AG04449 (cell line): ENCODE results near the gene ZDHHC1.

Experiments used
- CTCF ChIA-PET: fragments of 350-600 bp; formaldehyde crosslinking; extraction: SDS; loops from one replicate; lab custom pipeline; 2021; ENCODE audit warnings: antibody characterized with exemption; lab: Yijun Ruan, JAX
- POLR2A ChIA-PET: fragments of 400-600, 350-600 bp; formaldehyde crosslinking; extraction: SDS; loops from one replicate; lab custom pipeline; 2020; ENCODE audit warnings: antibody characterized with exemption, inconsistent platforms; lab: Yijun Ruan, JAX
- DNase-seq: peaks from one replicate; pipeline ENCODE4 v3.0.0-alpha.2; 2010; ENCODE audit warnings: low read depth, low spot score
- H3K4me3 ChIP-seq: 2 replicates; pipeline ENCODE4 v1.5.1; 2011; ENCODE audit warnings: low read depth, mild to moderate bottlenecking, control low read depth, low read length
- TF ChIP-seq, protein P1 (sequence below): IDR thresholded peaks from one replicate; pipeline ENCODE4 v1.5.1; 2011; ENCODE audit warnings: mild to moderate bottlenecking, moderate library complexity, low read length, control low read depth, inconsistent platforms; ENCODE audit not compliant: insufficient read depth; ENCODE audit errors: missing control alignments

ZDHHC1 gene

DNA sequence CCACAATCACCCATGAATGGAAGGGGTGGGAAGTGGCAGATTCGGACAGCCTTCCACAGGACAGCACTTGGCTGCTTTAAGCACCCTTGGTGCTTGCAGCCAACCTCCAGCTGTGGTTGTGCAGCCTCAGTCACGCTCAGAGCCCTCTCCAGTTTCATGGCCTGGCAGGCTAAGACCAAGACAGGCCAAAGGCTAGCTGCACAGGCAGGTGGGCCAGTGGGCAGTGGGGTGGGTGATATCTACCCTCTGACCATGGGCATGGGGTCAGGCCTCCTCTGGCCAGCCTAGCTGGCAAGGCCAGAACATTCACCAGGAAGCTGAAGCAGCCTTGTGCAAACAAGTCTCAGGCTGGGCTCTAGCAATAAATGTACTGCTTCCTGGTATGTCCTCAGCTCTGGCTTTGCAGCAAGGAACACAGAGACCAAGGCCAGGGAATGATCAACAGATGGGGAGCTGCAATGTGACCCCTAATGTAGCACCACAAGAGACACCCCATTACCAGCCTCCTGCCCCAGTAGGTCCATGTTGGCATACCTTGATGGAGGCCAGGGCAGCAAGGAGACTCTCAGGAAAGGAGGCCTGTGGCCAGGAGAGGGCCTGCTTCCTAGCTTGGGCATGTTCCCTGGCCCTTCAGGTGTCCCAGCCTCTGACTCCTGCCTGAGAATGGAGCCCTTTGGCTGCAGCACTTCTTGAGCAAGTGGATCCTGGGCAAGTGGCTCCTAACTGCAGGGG lies 35.6 kb upstream of the ZDHHC1 start:
- DNase-seq = no peak
- TF ChIP-seq, protein P1, sequence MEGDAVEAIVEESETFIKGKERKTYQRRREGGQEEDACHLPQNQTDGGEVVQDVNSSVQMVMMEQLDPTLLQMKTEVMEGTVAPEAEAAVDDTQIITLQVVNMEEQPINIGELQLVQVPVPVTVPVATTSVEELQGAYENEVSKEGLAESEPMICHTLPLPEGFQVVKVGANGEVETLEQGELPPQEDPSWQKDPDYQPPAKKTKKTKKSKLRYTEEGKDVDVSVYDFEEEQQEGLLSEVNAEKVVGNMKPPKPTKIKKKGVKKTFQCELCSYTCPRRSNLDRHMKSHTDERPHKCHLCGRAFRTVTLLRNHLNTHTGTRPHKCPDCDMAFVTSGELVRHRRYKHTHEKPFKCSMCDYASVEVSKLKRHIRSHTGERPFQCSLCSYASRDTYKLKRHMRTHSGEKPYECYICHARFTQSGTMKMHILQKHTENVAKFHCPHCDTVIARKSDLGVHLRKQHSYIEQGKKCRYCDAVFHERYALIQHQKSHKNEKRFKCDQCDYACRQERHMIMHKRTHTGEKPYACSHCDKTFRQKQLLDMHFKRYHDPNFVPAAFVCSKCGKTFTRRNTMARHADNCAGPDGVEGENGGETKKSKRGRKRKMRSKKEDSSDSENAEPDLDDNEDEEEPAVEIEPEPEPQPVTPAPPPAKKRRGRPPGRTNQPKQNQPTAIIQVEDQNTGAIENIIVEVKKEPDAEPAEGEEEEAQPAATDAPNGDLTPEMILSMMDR = no peak
- H3K4me3 ChIP-seq = no peak overlapping the region
- POLR2A ChIA-PET = no interaction called here
- CTCF ChIA-PET = interaction anchor here (0.8 to 5.0 kb wide), 9 partner anchors 10 to 191 kb away, joined by 3 to 29 read pairs (median 4); partner anchors contain the start of gene ZDHHC1

DNA sequence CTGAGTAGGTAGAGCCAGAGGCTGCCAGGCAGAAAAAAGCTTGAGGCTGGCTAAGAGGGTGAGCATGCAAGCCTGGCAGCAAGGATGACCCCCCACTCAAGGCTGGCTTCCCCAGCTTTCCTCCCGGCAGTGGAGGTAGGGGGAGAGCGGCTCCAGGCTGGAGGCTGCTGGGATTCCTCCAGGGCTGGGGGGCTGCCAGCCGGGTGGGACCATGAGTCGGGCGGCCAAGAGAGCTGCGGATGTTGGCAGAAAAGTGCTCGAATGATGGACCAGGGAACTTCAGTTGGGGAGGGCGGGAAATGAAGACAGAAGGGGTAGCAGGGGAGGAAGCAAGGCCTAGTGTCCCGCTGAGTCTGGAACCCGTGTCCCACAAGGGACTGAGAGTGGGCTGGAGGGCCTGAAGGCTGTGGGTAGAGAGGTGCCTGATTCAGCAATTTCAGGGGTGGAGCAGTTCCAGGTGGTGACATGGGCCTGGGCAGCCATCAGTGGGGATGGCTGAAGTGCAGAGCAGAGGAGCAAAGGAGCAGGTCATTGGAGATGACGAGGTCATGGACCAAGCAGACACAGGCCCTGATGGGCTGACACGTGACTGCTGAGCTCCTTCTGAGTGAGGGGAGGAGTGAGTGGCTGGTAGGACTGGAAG lies 34.9 kb upstream of the ZDHHC1 start:
- TF ChIP-seq, protein P1 = no peak
- H3K4me3 ChIP-seq = no peak overlapping the region
- DNase-seq = no peak
- CTCF ChIA-PET = interaction anchor here (0.8 to 2.0 kb wide), 9 partner anchors 12 to 35 kb away, joined by 3 to 11 read pairs (median 4); partner anchors contain the start of genes ATP6V0D1 and ZDHHC1
- POLR2A ChIA-PET = no interaction called here

DNA sequence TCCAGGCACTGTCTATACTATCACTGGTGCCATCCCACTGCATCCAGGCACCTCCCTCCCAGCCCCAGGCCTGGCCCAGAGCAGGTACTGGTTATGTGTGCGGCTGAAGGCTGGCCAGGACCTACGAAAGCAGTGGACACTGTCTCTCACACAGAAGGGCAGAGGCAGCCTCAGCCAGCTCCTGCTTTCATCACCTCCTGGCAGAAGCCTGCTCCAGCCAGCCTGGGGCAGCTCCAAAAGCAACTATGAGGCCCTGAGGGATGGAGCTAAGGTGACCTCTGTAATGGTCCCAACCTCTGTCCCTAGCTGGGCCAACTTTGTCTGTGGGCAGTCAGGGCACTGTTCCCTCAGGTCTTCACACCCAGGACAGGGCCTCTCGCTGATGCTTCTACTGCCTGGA lies 33.5 kb upstream of the ZDHHC1 start:
- CTCF ChIA-PET = interaction anchor here (1.0 to 1.5 kb wide), 6 partner anchors 14 to 289 kb away, joined by 3 to 11 read pairs (median 4); partner anchors contain the start of gene ATP6V0D1
- POLR2A ChIA-PET = no interaction called here

DNA sequence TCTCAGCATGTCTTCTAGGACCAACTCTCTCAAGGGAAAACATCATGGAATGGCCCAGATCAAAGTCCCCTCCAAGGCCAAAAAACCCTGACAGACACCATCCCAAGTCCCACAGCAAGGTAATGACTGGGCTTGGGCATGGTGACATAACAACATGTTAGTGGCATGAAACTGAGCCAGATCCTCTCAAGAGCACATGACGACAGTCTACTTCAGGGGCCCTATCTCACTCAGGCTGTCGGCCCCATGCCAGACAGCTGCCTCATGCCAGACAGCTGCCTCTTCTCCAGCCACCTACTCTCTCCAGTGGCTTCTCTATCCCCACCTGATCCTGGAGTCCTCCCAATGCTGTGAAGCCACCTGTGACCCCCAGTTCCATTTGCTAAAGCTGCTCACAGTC lies 33.1 kb upstream of the ZDHHC1 start:
- CTCF ChIA-PET = no interaction called here
- no peak for DNase-seq
- TF ChIP-seq, protein P1 = no peak
- H3K4me3 ChIP-seq = no peak overlapping the region
- POLR2A ChIA-PET = no interaction called here

More for the DNA sequence above, 33.5 kb upstream of the ZDHHC1 start:
- no peak for DNase-seq
- TF ChIP-seq, protein P1 = no peak
- no peak overlapping the region for H3K4me3 ChIP-seq

DNA sequence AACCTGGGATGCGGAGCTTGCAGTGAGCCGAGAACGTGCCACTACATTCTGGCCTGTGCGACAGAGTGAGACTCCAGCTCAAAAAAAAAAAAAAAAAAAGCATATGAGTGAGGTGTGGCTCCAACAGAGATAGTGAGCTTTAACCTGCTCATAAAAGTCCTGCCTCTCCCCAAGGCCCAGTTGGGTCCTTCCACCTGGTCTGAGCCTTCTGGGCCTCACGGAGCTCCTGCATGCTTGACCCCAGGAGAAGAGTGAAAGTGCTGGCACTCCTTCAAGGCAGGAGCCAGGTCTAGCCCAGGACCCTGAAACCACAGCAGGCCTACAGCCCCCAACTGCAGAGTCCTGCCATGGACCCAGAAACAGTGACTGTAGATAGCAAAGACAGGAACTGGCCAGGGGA lies 32.3 kb upstream of the ZDHHC1 start:
- ChIA-PET POLR2A (no interaction called here), CTCF (interaction anchor here (1.1 to 8.9 kb wide), 10 partner anchors 7 to 188 kb away, joined by 4 to 75 read pairs (median 10); partner anchors contain the start of genes ATP6V0D1 and TPPP3)
- no peak overlapping the region for H3K4me3 ChIP-seq
- TF ChIP-seq, protein P1 = no peak
- DNase-seq = no peak
